ENCODE data around the gene BANF2.

BANF2 gene

DNA sequence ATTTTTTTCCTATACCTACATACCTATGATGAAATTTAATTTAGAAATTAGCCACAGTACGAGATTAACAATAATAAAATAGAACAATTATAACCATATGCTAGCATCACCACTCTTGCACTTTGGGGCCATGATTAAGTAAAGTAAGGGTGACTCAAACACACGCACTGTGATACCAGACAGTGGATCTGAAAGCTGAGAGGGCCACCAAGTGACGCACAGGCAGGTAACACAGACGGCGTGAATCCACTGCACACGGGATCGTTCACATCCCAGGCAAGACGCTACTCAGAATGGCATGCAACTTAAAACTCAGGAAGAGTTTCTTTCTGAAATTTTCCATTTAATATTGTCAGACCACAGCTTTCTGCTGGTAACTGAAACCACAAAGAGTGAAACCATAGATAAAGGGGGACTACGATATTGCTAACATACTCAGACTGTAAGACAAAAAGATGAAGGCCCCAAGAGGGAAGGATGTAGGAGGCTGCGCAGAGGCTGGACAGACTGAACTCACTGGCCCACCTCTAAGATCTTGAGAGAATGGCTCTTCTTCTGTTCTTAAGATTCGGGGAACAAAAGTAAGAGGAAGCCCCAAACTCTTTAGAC, 35.6 kb upstream of the BANF2 start:
- no peak for DNase-seq

DNA sequence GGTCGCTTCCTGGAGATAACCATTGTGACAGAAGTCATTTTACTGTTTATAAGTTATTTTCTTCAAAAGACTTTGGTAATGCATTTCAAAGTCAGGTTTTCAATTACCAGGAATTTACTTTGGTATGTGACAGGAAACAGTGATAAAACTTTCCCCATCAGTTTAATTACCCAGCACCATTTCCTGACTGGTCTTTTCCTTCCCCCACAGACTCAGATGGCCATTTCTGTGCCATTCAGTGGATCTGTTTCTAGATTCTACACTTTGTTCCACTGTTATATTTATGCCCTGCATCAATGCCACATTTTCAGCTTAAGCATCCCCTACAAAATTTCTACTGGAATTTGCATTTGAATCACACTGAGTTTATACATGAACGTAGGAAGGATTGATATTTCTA, 34.0 kb upstream of the BANF2 start:
- DNase-seq: no peak

DNA sequence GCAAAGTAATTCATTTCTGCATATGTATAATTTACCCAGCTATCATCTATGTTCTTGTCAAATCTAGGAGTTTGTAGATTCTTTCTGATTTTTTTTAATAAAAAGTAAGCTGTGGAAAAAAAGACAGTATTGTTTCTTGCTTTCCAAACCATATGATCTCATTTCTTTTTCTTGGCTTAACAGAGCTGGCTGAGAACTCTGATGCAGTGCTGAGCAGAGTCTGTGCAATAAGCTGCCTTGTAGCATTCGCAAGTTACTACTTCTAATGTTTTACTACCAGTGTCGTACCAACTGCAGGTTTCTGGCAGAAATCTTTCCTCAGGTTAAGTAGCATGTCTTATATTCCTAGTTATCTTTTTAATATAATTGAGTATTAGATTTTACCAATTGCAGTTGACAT, 33.3 kb upstream of the BANF2 start:
- DNase-seq: no peak

DNA sequence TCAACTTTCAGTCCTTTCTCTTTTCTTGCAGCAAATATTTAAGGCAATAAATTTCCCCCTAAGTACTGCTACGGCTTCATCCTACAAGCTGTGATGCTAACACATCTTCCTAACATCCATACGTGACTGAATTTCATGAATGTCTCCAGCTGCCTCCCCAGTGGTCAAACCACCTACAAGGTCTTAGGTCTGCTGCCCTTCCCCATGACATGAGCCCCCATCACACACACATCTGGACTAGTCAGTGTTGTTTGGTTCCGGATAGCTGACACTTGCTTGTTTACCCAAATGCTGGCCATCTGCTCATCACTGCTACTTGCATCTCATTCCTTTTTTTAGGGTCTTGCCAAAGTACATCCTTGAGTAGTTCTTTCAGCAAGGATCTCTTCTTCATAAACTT, 32.3 kb upstream of the BANF2 start:
- no peak for DNase-seq

DNA sequence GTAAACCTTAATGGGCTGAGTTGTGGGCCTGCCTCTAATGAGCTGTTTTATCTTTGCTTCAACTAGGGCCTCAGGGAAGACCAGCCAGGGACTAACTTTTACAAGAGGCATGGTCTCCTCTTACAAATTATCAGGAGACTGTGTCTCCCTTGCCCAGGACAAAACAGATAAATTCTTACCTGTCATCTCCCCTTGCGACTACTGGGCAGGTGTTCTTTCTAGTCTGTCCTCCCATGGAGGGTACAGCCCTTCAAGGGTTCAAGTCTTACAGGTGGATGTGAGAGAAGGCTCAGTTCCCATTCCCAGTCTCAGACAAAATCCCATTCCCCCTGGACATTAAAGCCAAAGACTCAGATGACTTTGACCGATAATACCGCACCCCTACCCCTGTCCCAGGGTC, 31.3 kb upstream of the BANF2 start:
- DNase-seq: no peak

DNA sequence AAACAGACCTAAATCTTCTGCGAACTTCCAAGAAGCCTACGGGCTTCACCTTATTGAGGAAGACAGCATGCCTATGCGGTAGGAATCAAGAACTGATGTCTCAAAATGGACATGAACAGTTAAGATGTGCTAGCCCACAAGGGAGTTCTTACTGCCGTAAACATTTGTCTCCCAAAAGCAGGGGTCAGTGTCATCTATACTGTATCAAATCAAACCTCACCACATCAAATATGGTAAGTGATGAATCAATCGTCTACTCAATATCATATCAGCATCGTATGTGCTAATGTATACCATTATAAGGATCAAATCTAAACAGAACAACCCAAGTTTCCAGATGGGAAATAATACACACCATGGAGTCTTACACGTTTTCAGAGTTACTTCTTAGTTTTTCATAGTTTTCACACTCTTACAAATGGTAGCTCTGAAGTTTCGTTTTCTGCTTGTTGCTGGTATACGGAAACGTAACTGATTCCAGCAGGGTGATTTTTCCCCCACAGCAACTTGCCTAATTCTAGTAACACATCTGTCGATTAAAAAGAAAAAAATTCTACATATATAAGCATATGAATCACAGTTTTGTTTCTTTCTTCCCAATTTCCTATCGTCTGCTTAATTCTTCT, 30.3 kb upstream of the BANF2 start:
- no peak for DNase-seq

DNA sequence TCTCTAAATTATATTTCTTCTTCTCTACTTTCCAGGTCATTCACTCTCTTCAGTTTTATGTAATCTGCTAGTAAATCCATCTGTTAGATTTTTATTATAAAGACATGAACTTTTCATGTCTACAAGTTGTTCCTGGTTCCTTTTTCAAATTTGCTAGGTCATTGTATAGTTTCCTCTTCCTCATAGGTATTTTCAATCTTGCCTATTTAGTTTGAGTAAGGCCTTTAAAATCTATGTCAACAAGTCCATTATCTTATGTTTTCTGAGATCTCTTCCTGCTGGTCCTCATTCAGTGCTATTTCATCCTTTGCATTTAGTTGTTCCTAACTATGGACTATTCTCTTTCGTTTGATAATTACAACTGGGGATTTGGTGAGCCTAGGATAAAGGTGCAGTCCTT, 28.8 kb upstream of the BANF2 start:
- DNase-seq: no peak

DNA sequence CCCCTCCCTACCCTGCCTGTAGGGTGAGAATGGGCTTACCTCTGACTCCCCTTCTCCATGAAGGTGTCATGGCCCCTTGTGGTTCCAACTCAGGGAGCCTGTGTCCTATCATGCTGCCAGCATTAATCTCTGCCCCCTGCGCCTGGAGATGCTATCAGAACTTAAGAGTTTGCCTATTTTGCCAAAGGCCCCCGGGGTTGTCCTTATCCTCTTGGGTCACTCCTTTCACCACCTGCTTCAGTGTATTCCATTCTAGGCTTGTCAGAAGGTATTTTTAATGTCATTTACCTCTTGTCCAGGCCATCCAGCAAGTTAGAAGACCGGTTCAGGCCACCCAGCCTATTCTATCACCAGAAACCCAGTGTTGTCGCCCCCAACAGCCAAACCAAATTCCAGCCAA, 28.2 kb upstream of the BANF2 start:
- DNase-seq: no peak

DNA sequence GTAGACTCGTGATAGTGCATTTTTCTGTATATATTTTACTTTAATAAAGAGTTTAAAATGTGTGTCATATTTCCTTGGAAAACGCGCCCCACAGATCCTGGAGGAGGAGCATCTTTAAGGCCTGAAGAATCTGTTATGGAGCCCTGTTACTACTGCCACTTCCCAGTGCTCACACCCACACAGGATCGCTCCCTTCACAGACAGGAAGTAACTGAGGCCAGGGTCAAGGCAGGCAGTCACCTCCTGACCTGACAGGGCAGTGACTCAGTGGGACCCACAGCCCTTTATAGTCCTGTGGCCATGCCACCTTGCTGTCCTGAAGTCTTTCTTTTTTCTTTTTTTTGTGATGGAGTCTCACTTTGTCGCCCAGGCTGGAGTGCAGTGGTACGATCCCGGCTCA, 26.7 kb upstream of the BANF2 start:
- no peak for DNase-seq

DNA sequence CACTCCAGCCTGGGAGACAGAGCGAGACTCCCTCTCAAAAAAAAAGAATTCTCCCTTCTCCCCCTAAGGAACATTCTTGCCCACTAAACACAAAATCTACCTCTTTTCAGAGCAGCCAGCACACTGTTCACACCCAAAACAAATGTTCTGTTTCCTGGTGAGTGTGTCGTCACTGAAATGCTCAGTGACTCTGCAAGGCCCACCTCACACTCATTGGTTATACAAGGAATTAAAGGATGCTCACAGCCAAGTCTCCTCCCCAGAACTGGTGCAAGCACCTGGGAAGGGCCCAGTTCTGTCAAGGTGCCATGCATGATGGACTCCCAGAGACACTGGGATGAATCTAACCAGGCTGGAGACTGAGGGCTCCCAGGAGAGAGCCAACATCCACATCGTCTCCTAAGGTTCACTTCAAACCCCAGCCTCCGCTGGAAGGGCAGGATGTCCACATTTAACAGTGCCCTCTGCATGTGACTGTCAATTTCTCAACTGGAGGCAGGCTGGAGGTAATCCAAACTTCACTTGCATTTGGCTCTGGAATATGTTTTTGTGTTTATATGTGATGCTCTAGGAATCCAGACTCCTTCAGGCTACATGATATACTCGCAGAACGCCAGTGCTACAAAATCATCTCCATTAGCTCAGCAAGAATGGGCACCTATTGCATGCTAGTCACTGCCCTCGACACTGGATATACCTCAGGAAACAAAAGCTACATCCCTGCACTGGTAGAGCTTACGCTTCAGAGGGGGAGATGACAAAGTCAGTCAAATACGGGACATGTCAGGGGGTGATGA, 24.8 kb upstream of the BANF2 start:
- DNase-seq: no peak

DNA sequence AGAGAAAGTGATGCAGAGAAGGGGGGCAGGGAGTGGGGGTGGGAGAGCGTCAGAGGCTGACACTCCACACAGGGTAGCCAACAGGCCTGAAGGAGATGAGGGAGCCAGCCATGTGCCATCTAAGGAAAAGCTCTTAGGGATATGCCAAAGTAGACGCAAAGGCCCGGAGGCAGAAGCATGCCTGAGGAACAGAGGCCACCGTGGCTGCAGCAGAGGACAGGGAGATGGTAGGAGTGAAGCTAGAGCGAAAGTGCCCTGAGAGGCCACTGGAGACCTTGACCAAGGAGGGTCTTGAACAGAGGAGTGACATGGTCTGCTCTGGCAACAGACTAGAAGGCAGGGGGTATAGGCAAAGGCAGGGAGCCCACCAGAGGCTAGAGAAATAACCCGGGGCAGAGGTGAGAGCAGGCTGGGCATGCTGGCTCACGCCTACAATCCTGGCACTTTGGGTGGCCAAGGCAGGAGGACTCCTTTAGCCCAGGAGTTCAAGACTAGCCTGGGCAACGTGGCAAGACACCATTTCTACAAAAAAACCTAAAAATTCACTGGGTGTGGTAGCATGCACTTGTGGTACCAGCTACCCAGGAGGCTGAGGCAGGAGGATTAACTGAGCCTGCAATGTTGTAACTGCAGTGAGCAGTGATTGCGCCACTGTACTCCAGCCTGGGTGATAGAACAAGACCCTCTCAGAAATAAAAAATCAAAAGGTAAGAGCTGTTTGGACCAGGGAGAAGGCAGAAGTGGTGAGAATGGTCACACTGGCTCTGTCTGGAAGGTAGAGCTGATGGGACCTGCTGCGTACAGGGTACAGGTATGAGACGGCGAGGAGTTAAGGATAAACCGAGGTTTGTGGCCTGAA, 24.0 kb upstream of the BANF2 start:
- DNase-seq: no peak

DNA sequence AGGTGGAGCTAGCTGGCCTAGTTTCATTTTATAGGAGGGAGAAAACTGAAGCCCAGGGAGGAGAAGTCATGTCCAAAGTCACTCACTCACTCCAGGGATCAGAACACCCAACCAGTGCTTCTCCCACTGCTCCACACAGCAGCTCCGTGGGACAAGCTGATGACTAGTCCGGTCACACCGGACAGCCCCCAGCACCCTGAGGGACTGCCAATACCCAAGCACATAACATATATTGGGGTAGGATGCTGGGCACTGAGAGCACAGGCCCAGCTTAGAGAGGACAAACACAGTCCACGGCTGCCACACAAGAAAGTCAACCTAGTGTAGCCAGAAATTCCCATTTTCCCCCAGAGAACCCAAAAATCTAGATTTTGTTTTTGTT, 23.4 kb upstream of the BANF2 start:
- no peak for DNase-seq

DNA sequence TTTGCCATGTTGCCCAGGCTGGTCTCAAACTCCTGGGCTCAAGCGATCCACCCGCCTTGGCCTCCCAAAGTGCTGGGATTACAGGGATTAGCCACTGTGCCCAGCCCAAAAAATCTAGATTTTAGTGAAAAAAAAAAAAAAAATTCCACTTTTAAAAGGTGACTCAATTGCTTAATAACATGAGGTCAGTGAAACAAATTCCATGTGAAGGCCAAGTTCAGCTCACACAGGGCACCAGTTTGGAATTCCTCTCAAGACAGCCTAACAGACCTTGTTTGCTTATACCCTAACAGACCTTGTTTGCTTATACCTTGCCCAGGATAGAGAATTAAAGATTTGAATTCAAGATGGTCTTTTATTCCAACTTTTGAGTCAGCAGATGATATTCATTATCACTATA, 22.8 kb upstream of the BANF2 start:
- DNase-seq: no peak

DNA sequence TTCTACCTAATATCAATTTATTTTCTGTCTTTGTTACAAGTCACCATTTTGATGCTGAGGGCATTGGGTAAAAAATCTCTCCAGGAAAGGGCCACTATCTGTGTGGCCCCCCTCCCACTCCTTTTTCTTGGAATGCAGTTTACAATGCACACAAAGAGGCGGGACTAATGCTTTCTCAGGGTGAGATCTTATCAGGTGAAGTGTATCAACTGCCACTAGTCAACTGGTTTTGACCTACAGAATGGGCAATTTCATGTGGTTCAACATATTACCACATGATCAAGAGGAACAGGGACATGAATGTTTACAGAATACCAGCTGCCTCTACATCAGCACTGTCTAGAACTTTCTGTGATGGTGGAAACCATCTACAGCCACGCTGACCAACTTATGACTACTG, 21.5 kb upstream of the BANF2 start:
- no peak for DNase-seq

DNA sequence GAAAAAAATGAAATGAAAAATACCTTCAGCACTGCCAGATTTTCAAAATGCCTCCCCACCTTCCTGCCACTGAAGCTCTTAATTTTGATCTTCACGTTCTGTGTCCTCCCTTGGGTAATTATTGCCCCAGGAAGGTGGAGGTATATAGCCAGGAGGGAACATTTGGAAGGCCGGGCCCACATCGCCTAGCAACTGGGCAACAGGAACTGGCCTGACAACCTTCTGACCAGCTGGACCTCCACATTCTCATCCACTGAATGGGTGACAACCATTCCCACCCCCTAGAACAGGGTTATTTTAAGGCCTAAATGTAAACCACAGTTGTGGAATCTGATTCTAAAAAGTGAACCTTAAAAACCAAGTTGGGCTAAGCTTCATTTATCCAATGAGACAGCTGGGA, 20.9 kb upstream of the BANF2 start:
- DNase-seq: no peak

DNA sequence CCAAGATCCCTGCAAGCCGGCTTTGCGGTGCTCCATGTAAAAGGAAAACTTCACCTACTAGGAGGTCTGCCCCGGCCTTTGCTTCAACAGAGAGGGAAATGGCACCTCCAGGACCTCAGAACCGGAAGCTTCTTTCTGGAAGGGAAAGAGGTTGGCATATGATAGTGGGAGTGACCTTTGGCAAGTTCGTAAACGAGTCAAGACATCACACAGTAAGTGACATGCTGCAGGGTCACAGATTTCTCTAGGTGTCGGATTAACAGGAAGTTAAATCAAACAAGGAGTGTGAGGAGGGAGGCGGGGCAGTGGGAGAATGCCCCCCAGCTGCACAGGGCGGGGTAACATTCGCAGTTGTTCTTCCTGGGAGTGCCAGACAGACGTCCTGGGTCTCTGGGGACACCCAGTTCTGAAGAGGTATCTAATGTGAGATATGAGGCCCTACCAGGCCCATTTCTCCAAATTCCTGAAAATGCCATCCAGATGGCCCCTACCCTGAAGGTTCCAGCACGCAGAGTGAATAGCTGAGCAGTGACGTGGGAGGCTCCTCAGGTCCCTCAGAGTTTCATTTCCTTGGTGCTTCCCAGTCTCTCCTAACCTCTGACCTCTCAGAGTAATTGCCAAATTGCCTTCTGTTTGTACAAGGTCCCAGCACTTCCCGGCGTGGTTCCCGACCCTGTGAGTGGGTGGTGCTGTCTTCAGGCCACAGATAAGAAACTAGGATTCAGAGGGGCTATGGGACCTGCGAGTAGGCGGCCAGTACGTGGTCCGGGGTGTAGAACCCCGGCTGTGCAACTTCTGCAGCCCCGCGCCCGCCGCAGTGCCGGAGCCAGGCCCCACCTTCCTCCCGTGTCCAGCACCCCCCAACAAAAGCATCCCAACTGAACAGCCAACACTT, 19.6 kb upstream of the BANF2 start:
- DNase-seq: no peak

DNA sequence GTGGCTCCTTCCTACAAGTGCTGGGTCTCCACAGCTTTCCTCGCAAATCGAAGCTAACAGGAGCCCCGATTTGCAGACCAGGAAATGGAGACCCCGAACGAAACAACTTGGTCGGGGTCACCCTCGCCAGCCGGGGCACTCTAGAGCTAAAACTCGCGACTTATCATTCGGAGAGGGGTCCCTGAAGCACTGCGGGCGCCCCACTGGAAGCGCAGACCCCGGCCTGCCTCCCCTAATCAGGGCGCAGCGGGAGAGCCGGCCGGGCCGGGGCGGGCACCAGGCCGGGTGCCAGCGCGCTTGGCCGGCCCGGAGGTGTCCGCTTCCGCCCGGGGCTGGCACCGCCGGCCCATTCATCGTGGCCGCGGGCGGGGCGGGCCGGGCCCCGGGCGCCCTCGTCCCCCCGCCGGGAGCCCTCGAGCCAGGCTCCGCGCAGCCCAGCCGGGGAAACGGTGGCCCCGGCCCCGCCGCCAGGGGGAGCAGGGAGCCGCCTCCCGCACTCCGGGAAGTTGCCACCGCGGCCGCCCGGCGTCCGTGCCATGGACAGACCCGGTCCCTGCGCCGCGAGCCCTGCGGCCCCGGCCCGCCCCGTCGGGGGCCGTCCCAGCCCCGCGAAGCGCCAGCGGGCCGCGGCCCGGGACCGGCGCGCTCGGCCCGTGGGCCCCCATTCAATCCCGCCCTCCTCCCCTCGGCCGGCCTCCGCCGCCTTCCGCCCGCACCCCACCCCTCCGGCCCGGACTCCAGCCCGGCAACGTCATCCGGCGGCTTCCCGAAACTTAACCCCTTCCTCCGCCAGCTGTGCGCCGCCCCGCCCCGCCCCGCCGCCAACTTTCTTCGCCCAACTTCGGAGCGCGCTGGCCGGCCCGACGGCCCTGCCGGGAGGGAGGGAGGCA, 18.7 kb upstream of the BANF2 start:
- peak; percentile 82 for DNase-seq

DNA sequence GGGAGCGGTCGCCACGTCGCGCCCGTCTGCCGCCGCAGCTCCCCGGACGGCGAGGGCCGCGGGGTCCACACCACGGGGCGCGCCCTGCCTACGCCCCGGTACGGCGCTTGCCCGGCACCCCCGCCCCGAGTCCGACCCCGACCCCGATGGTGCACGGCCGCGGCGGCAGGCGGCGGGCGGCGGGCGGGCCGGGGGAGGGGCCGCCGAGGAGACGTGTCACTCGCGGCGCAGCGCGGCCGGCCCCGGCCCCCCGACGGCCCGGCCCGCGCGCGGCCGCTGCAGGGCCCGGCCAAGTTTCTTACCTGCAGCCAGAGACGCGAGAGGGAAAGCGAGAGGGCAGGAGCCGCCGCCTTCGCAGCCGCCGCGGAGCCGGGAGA, 18.1 kb upstream of the BANF2 start:
- peak; percentile 40 for DNase-seq

DNA sequence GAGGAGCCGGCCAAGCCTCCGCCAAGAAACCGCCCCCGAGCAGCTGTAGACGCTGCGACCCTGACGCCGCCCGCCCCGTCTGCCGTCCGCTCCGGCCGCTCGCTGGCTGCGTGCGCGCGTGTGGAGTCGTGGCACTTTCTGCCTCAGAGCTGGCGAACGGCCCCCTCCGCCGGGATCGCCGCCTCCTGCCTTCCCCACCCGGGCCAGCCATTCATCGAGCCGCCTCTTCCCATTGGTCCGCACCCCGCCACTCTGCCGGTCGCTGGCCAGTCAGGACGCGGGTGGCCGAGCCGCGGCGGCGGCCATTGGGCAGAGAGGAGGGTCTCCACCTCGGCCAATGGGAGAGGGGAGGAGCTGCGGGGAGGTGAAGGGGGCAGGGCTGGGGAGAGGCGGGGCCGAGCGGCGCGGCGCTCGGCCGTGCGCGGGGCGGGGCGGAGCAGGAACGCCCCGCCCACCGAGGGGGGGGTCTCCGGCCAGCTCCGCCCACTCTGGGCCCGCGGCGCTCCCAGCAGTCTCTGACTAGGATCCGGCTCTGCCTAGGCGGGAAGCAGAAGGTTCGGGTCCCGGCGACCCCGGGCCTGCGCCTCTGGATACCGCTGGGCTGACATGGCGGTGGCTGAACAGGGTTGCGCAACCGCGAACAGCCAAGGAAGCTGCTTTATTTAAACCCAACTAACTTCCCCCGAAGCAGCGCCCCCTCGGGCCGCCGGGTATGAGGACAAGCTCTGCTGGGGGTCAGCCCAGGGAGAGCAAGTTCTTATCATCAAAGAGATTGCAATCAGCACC, 17.5 kb upstream of the BANF2 start, which contains the start of gene RRBP1:
Gene RRBP1 (minus strand): TSS at position 140 of the 786 bp plus-strand sequence. CDS start 21,735 bp downstream, outside the sequence.
- peak; percentile 97 for DNase-seq

DNA sequence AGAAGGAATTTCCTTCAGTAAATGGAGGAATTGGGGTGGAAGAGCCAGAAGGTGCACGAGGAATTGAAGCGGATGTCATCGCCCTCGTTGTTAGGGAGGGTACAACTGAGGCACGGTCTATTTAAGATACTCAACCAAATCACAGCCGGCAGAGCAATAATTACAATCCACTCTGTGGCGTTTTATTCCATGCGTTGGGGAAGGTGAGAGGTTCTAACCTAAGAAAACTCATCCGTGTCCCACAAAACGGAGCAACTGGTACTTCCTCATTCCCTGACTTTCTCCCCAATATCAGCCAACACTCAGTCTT, 16.9 kb upstream of the BANF2 start:
- DNase-seq: no peak
